Measurements from ENCODE around the gene DGKQ.

DGKQ gene

GRCh38 chr4:949656-950055 is 23.7 kb downstream of the DGKQ start:
- DNase-seq (ENCODE audit: extremely low read depth, low read depth) = no peak
- TF ChIP-seq CTCF (IDR thresholded peaks at IDR 0.05; ENCODE audit: low read depth, low read length) = no peak

GRCh38 chr4:948936-949300 is 24.5 kb downstream of the DGKQ start:
- no peak for TF ChIP-seq CTCF (IDR thresholded peaks at IDR 0.05; ENCODE audit: low read depth, low read length)
- DNase-seq (ENCODE audit: extremely low read depth, low read depth) = no peak

- DNase-seq (ENCODE audit: extremely low read depth, low read depth) = no peak
- TF ChIP-seq CTCF (IDR thresholded peaks at IDR 0.05; ENCODE audit: low read depth, low read length) = no peak
These were observed 25.1 kb downstream of the DGKQ start for GRCh38 chr4:948101-948935.

GRCh38 chr4:947491-947971 is 25.8 kb downstream of the DGKQ start:
- TF ChIP-seq CTCF (IDR thresholded peaks at IDR 0.05; ENCODE audit: low read depth, low read length) = no peak

GRCh38 chr4:946517-947471 is 26.6 kb downstream of the DGKQ start:
- no peak for TF ChIP-seq CTCF (IDR thresholded peaks at IDR 0.05; ENCODE audit: low read depth, low read length)
- no peak for DNase-seq (ENCODE audit: extremely low read depth, low read depth)

More at GRCh38 chr4:947491-947971, 25.8 kb downstream of the DGKQ start:
- no peak for DNase-seq (ENCODE audit: extremely low read depth, low read depth)

GRCh38 chr4:946103-946450 is 27.3 kb downstream of the DGKQ start:
- no peak for DNase-seq (ENCODE audit: extremely low read depth, low read depth)
- TF ChIP-seq CTCF (IDR thresholded peaks at IDR 0.05; ENCODE audit: low read depth, low read length) = no peak

Measured in AG09319 (cell line).